ENCODE results near the gene TMEM19. TPM values are rescaled to one million over a fixed set of nuclear protein-coding genes. Genes with fewer than 3 reads are reported as not detected.

Gene TMEM19
- total RNA-seq, 1 experiment from 2014 or later, result 18.9 TPM

DNA sequence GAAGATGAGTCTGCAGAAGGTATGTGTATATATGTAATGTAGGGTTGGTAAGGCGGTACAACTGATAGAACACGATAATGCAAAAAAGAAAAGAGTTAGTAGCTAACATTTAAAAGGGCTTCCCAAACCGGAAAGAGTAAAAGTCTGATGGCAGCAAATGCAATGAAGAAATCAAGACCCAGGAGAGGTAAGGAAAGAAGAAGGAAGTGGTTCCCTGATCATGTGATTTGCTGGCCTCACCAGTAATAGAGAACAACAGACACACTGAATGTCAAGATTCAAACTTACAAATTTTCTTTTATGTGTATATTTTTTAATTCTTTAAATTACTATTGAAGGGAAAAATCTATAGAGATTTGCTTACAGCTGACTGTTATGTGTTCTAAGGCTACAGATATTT is 40.6 kb upstream of the TMEM19 start:
- no peak overlapping the region for H2AFZ ChIP-seq (ENCODE audit: low read depth, low read length, poor library complexity, severe bottlenecking)
- H3K4me2 ChIP-seq (ENCODE audit: low read length), result no peak overlapping the region
- TF ChIP-seq, protein P1, sequence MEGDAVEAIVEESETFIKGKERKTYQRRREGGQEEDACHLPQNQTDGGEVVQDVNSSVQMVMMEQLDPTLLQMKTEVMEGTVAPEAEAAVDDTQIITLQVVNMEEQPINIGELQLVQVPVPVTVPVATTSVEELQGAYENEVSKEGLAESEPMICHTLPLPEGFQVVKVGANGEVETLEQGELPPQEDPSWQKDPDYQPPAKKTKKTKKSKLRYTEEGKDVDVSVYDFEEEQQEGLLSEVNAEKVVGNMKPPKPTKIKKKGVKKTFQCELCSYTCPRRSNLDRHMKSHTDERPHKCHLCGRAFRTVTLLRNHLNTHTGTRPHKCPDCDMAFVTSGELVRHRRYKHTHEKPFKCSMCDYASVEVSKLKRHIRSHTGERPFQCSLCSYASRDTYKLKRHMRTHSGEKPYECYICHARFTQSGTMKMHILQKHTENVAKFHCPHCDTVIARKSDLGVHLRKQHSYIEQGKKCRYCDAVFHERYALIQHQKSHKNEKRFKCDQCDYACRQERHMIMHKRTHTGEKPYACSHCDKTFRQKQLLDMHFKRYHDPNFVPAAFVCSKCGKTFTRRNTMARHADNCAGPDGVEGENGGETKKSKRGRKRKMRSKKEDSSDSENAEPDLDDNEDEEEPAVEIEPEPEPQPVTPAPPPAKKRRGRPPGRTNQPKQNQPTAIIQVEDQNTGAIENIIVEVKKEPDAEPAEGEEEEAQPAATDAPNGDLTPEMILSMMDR (IDR thresholded peaks at IDR 0.05 in 2 of 3, conservative IDR thresholded peaks at IDR 0.05 in 1 of 3; ENCODE audit: borderline replicate concordance in 1 of 3, insufficient read depth in 1 of 3, low read depth in 2 of 3, low read length in 2 of 3), result no peak
- TF ChIP-seq EGR1 (IDR thresholded peaks at IDR 0.05; ENCODE audit: low read depth), result no peak
- TF ChIP-seq TCF7L2 (IDR thresholded peaks at IDR 0.05; ENCODE audit: borderline replicate concordance, extremely low read depth, insufficient read depth, insufficient read length), result no peak
- no peak for TF ChIP-seq EZH2 (IDR thresholded peaks at IDR 0.05)
- TF ChIP-seq, protein P2, sequence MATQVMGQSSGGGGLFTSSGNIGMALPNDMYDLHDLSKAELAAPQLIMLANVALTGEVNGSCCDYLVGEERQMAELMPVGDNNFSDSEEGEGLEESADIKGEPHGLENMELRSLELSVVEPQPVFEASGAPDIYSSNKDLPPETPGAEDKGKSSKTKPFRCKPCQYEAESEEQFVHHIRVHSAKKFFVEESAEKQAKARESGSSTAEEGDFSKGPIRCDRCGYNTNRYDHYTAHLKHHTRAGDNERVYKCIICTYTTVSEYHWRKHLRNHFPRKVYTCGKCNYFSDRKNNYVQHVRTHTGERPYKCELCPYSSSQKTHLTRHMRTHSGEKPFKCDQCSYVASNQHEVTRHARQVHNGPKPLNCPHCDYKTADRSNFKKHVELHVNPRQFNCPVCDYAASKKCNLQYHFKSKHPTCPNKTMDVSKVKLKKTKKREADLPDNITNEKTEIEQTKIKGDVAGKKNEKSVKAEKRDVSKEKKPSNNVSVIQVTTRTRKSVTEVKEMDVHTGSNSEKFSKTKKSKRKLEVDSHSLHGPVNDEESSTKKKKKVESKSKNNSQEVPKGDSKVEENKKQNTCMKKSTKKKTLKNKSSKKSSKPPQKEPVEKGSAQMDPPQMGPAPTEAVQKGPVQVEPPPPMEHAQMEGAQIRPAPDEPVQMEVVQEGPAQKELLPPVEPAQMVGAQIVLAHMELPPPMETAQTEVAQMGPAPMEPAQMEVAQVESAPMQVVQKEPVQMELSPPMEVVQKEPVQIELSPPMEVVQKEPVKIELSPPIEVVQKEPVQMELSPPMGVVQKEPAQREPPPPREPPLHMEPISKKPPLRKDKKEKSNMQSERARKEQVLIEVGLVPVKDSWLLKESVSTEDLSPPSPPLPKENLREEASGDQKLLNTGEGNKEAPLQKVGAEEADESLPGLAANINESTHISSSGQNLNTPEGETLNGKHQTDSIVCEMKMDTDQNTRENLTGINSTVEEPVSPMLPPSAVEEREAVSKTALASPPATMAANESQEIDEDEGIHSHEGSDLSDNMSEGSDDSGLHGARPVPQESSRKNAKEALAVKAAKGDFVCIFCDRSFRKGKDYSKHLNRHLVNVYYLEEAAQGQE (IDR thresholded peaks at IDR 0.05; ENCODE audit: low read depth), result no peak
- no peak for TF ChIP-seq SRF (IDR thresholded peaks at IDR 0.05; ENCODE audit: low read depth)
- TF ChIP-seq, protein P3, sequence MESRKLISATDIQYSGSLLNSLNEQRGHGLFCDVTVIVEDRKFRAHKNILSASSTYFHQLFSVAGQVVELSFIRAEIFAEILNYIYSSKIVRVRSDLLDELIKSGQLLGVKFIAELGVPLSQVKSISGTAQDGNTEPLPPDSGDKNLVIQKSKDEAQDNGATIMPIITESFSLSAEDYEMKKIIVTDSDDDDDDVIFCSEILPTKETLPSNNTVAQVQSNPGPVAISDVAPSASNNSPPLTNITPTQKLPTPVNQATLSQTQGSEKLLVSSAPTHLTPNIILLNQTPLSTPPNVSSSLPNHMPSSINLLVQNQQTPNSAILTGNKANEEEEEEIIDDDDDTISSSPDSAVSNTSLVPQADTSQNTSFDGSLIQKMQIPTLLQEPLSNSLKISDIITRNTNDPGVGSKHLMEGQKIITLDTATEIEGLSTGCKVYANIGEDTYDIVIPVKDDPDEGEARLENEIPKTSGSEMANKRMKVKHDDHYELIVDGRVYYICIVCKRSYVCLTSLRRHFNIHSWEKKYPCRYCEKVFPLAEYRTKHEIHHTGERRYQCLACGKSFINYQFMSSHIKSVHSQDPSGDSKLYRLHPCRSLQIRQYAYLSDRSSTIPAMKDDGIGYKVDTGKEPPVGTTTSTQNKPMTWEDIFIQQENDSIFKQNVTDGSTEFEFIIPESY (IDR thresholded peaks at IDR 0.05; ENCODE audit: extremely low read depth, insufficient replicate concordance, low read length), result no peak
- no peak for TF ChIP-seq ELF1 (IDR thresholded peaks at IDR 0.05; ENCODE audit: borderline replicate concordance, low read depth)
- TF ChIP-seq JUND (IDR thresholded peaks at IDR 0.05), result no peak
- no peak for TF ChIP-seq POLR2A (IDR thresholded peaks at IDR 0.05; ENCODE audit: borderline replicate concordance, extremely low read depth, insufficient read depth, insufficient read length)
- no peak for TF ChIP-seq SP1 (IDR thresholded peaks at IDR 0.05; ENCODE audit: low read depth)
- TF ChIP-seq, protein P4, sequence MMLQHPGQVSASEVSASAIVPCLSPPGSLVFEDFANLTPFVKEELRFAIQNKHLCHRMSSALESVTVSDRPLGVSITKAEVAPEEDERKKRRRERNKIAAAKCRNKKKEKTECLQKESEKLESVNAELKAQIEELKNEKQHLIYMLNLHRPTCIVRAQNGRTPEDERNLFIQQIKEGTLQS (IDR thresholded peaks at IDR 0.05), result no peak
- no peak for TF ChIP-seq RAD21 (IDR thresholded peaks at IDR 0.05; ENCODE audit: low read depth)
- no peak for TF ChIP-seq YY1 (IDR thresholded peaks at IDR 0.05; ENCODE audit: extremely low read depth, insufficient replicate concordance, low read depth, low read length)
- H3K9ac ChIP-seq (ENCODE audit: low read length), result no peak overlapping the region
- H3K4me3 ChIP-seq (replicated peaks in 1 of 2; ENCODE audit: low read depth in 1 of 2, low read length in 2 of 2), result no peak overlapping the region
- no peaks in the 10 kb centered on the region for H4K20me1 ChIP-seq (ENCODE audit: insufficient read depth)
- BruUV-seq (replicated peaks), result no TSS peak
- H3K27ac ChIP-seq (ENCODE audit: low read depth, low read length), result no peak overlapping the region
- peaks cover 35 to 48% of the 10 kb centered on the region in 2 experiments for H3K36me3 ChIP-seq (ENCODE audit: control insufficient read depth in 1 of 2, insufficient read depth in 2 of 2, low read length in 2 of 2)
- RAD21 ChIA-PET (ENCODE audit: low non-redundant PET in 1 of 2, low total read pairs in 2 of 2, uncharacterized antibody in 2 of 2, unreplicated experiment in 2 of 2), result no interaction called here
- DNase-seq (ENCODE audit: low read depth, low spot score) (no peak), ATAC-seq (no peak)
- no peaks in the 10 kb centered on the region for H3K9me2 ChIP-seq (ENCODE audit: insufficient read depth)
- no peaks in the 10 kb centered on the region for H3K27me3 ChIP-seq (ENCODE audit: insufficient read depth, low read length)
- CTCF ChIA-PET, result interaction anchor here (0.7 to 1.1 kb wide), 2 partner anchors 9 to 102 kb away, joined by 3 to 4 read pairs; no protein-coding TSS in a partner anchor
- H3K4me1 ChIP-seq (ENCODE audit: control insufficient read depth in 1 of 2, insufficient read depth in 2 of 2, low read length in 2 of 2), result peaks cover 0 to 3% of the 10 kb centered on the region in 2 experiments; a peak in 1 of 4 replicates
- H3K79me2 ChIP-seq (ENCODE audit: insufficient read depth, low read length), result peaks cover 85% of the 10 kb centered on the region
- intact Hi-C loops (cut with micrococcal nuclease), result no loop called here
- no peaks in the 10 kb centered on the region for H3K9me3 ChIP-seq (ENCODE audit: control insufficient read depth in 1 of 2, insufficient read depth in 1 of 2, low read depth in 1 of 2, low read length in 2 of 2)
- POLR2A ChIA-PET, result interaction anchor here (1.0 kb wide), 1 partner anchor 19 kb away, joined by 3 read pairs; the partner anchor contains the start of genes THAP2 and ZFC3H1
